Activated naive CD4-positive, alpha-beta T cell treated with anti-CD3 and anti-CD28 coated beads, Interleukin-2, amount 50 U/mL, for 24 hours (primary cell): ENCODE data around the gene WDR54.

ENCODE experiments used
- H3K27ac Mint-ChIP-seq: one replicate; pipeline ENCODE4 v1.8.0; 2021; ENCODE audit warnings: mild to moderate bottlenecking, mixed read lengths
- H3K27me3 Mint-ChIP-seq: one replicate; pipeline ENCODE4 v1.8.0; 2021; ENCODE audit warnings: mixed read lengths
- H3K36me3 Mint-ChIP-seq: one replicate; pipeline ENCODE4 v1.8.0; 2021; ENCODE audit warnings: mixed read lengths
- H3K4me1 Mint-ChIP-seq: one replicate; pipeline ENCODE4 v1.8.0; 2021; ENCODE audit warnings: mixed read lengths
- H3K4me3 Mint-ChIP-seq: one replicate; pipeline ENCODE4 v1.8.0; 2021; ENCODE audit warnings: mild to moderate bottlenecking, mixed read lengths
- H3K9me3 Mint-ChIP-seq: one replicate; pipeline ENCODE4 v1.8.0; 2021; ENCODE audit warnings: mixed read lengths

WDR54 gene

GRCh38 chr2:74421221-74421870, at the start of gene WDR54, which contains the start of gene C2orf81:
WDR54 (plus strand) TSS chr2:74421730; CDS start chr2:74422154, 424 bp downstream.
C2orf81 (minus strand) TSS chr2:74421619; CDS start chr2:74421560, 59 bp downstream.
- no peaks in the 10 kb centered on the region for H3K9me3 Mint-ChIP-seq
- H3K4me3 Mint-ChIP-seq: peak within 1 kb of the TSS; percentile 100
- peaks cover 5% of the 10 kb centered on the region for H3K36me3 Mint-ChIP-seq
- peak within 1 kb of the TSS; percentile 97 for H3K27ac Mint-ChIP-seq
- H3K27me3 Mint-ChIP-seq: no peaks in the 10 kb centered on the region
- peaks cover 29% of the 10 kb centered on the region for H3K4me1 Mint-ChIP-seq

- Mint-ChIP-seq H3K4me3 (no peak overlapping the region), H3K27ac (no peak overlapping the region), H3K36me3 (peaks cover 16% of the 10 kb centered on the region), H3K27me3 (no peaks in the 10 kb centered on the region), H3K9me3 (no peaks in the 10 kb centered on the region), H3K4me1 (peaks cover 5% of the 10 kb centered on the region)
These were observed 48.9 kb upstream of the WDR54 start for GRCh38 chr2:74372674-74373073.

- Mint-ChIP-seq H3K27ac (no peak overlapping the region), H3K9me3 (no peaks in the 10 kb centered on the region), H3K4me3 (no peak overlapping the region), H3K4me1 (peaks cover 9% of the 10 kb centered on the region), H3K36me3 (peaks cover 17% of the 10 kb centered on the region), H3K27me3 (no peaks in the 10 kb centered on the region)
These were observed 48.3 kb upstream of the WDR54 start for GRCh38 chr2:74373221-74373676.

GRCh38 chr2:74373985-74374384, 47.5 kb upstream of the WDR54 start:
- Mint-ChIP-seq H3K9me3 (no peaks in the 10 kb centered on the region), H3K27ac (no peak overlapping the region), H3K36me3 (peaks cover 15% of the 10 kb centered on the region), H3K4me1 (peaks cover 15% of the 10 kb centered on the region), H3K27me3 (no peaks in the 10 kb centered on the region), H3K4me3 (no peak overlapping the region)

GRCh38 chr2:74374509-74375205, 46.9 kb upstream of the WDR54 start:
- Mint-ChIP-seq H3K36me3 (peaks cover 15% of the 10 kb centered on the region), H3K27me3 (no peaks in the 10 kb centered on the region), H3K4me3 (no peak overlapping the region), H3K27ac (no peak overlapping the region), H3K9me3 (no peaks in the 10 kb centered on the region), H3K4me1 (peaks cover 16% of the 10 kb centered on the region)

GRCh38 chr2:74375838-74376237, 45.7 kb upstream of the WDR54 start:
- Mint-ChIP-seq H3K36me3 (peaks cover 10% of the 10 kb centered on the region), H3K4me1 (peaks cover 27% of the 10 kb centered on the region), H3K4me3 (no peak overlapping the region), H3K27me3 (no peaks in the 10 kb centered on the region), H3K9me3 (no peaks in the 10 kb centered on the region), H3K27ac (no peak overlapping the region)

- Mint-ChIP-seq H3K9me3 (no peaks in the 10 kb centered on the region), H3K27ac (no peak overlapping the region), H3K4me3 (no peak overlapping the region), H3K4me1 (peaks cover 38% of the 10 kb centered on the region), H3K36me3 (peaks cover 9% of the 10 kb centered on the region), H3K27me3 (no peaks in the 10 kb centered on the region)
These were observed 43.5 kb upstream of the WDR54 start for GRCh38 chr2:74378007-74378406.

GRCh38 chr2:74379851-74380789, 41.4 kb upstream of the WDR54 start, which contains the start of gene DCTN1:
DCTN1 (minus strand) TSS chr2:74380311; CDS start chr2:74380037, 274 bp downstream.
- Mint-ChIP-seq H3K27ac (no peak within 1 kb of the TSS), H3K27me3 (no peaks in the 10 kb centered on the region), H3K36me3 (peaks cover 7% of the 10 kb centered on the region), H3K4me3 (peak within 1 kb of the TSS; percentile 74), H3K9me3 (no peaks in the 10 kb centered on the region), H3K4me1 (peaks cover 38% of the 10 kb centered on the region)

GRCh38 chr2:74381751-74382150, 39.8 kb upstream of the WDR54 start:
- Mint-ChIP-seq H3K4me3 (no peak overlapping the region), H3K4me1 (peaks cover 38% of the 10 kb centered on the region), H3K9me3 (no peaks in the 10 kb centered on the region), H3K36me3 (peaks cover 7% of the 10 kb centered on the region), H3K27me3 (no peaks in the 10 kb centered on the region), H3K27ac (no peak overlapping the region)

- no peaks in the 10 kb centered on the region for H3K27me3 Mint-ChIP-seq
- no peak overlapping the region for H3K27ac Mint-ChIP-seq
- peaks cover 29% of the 10 kb centered on the region for H3K4me1 Mint-ChIP-seq
- no peak overlapping the region for H3K4me3 Mint-ChIP-seq
- no peaks in the 10 kb centered on the region for H3K9me3 Mint-ChIP-seq
- peaks cover 3% of the 10 kb centered on the region for H3K36me3 Mint-ChIP-seq
These were observed 38.3 kb upstream of the WDR54 start for GRCh38 chr2:74383254-74383653.

- Mint-ChIP-seq H3K27me3 (no peaks in the 10 kb centered on the region), H3K9me3 (no peaks in the 10 kb centered on the region), H3K4me1 (peaks cover 22% of the 10 kb centered on the region), H3K27ac (no peak overlapping the region), H3K36me3 (peaks cover 3% of the 10 kb centered on the region), H3K4me3 (no peak overlapping the region)
These were observed 37.5 kb upstream of the WDR54 start for GRCh38 chr2:74384051-74384450.

GRCh38 chr2:74385396-74385795, 36.1 kb upstream of the WDR54 start:
- Mint-ChIP-seq H3K4me1 (peaks cover 14% of the 10 kb centered on the region), H3K36me3 (peaks cover 3% of the 10 kb centered on the region), H3K27ac (no peak overlapping the region), H3K27me3 (no peaks in the 10 kb centered on the region), H3K9me3 (no peaks in the 10 kb centered on the region), H3K4me3 (no peak overlapping the region)

- Mint-ChIP-seq H3K4me3 (no peak overlapping the region), H3K4me1 (peaks cover 3% of the 10 kb centered on the region), H3K27me3 (no peaks in the 10 kb centered on the region), H3K9me3 (no peaks in the 10 kb centered on the region), H3K36me3 (no peaks in the 10 kb centered on the region), H3K27ac (no peak overlapping the region)
These were observed 34.2 kb upstream of the WDR54 start for GRCh38 chr2:74387346-74387745.

- peaks cover 3% of the 10 kb centered on the region for H3K27me3 Mint-ChIP-seq
- H3K27ac Mint-ChIP-seq: peak overlapping the region; percentile 56
These were observed 30.9 kb upstream of the WDR54 start for GRCh38 chr2:74390606-74391005.

GRCh38 chr2:74391209-74391579, 30.3 kb upstream of the WDR54 start:
- H3K4me3 Mint-ChIP-seq: no peak overlapping the region

More at GRCh38 chr2:74390606-74391005, 30.9 kb upstream of the WDR54 start:
- Mint-ChIP-seq H3K4me1 (peaks cover 6% of the 10 kb centered on the region), H3K36me3 (no peaks in the 10 kb centered on the region), H3K9me3 (no peaks in the 10 kb centered on the region), H3K4me3 (no peak overlapping the region)

More at GRCh38 chr2:74391209-74391579, 30.3 kb upstream of the WDR54 start:
- Mint-ChIP-seq H3K27me3 (peaks cover 3% of the 10 kb centered on the region), H3K9me3 (no peaks in the 10 kb centered on the region), H3K27ac (peak overlapping the region; percentile 89), H3K4me1 (peaks cover 6% of the 10 kb centered on the region), H3K36me3 (no peaks in the 10 kb centered on the region)
